ENCODE data around the gene FHL2. TPM values are rescaled to one million over a fixed set of nuclear protein-coding genes. Genes with fewer than 3 reads are reported as not detected.

FHL2 gene
- total and polyA plus RNA-seq, 2 of the 13 experiments (the other 11 are each of a cell fraction or from before 2014, with no cell fraction given), result 1.9 to 74.8 TPM

GRCh38 chr2:105443617-105444598, 45.1 kb upstream of the FHL2 start:
- Histone ChIP-seq H3K4me1 (ENCODE audit: insufficient read depth, low read length) (peaks cover 1% of the 10 kb centered on the region; the same call in 1 of the 2 replicates), H3K27ac (ENCODE audit: extremely low read length, insufficient read depth, low read length) (no peak overlapping the region), H4K20me1 (ENCODE audit: insufficient read depth, low read length) (no peaks in the 10 kb centered on the region), H3K79me2 (ENCODE audit: insufficient read depth, low read length) (no peaks in the 10 kb centered on the region), H3K9me3 (ENCODE audit: low read length) (no peaks in the 10 kb centered on the region), H3K4me2 (ENCODE audit: low read depth, low read length) (no peak overlapping the region), H3K4me3 (replicated peaks in 1 of 3; ENCODE audit: insufficient read depth in 1 of 3, low read depth in 2 of 3, low read length in 3 of 3) (no peak overlapping the region), H3K9ac (ENCODE audit: insufficient read depth, low read depth, low read length) (no peak overlapping the region), H3K27me3 (ENCODE audit: control insufficient read depth in 1 of 2, insufficient read depth in 2 of 2, low read length in 2 of 2) (peaks cover 0 to 4% of the 10 kb centered on the region in 2 experiments; a peak in 1 of 5 replicates), H3K36me3 (replicated peaks in 1 of 2; ENCODE audit: control insufficient read depth in 1 of 2, insufficient read depth in 2 of 2, low read length in 2 of 2) (no peaks in the 10 kb centered on the region), H2AFZ (ENCODE audit: low read length) (no peak overlapping the region)
- FAIRE-seq (peak; percentile 23), ATAC-seq (peak; percentile 79), DNase-seq (ENCODE audit: low spot score) (no peak)
- 33% methylated on average over 10 of the region's 10 CpGs for WGBS (ENCODE audit: low lambda C conversion rate)
- in situ Hi-C loops (cut with HindIII; ENCODE audit: extremely low pct_ligation_motif_present, low pct_unique_long_range_greater_than_20kb) (no loop called here), intact Hi-C loops (cut with micrococcal nuclease; ENCODE audit: unreplicated experiment) (no loop called here)
- ChIA-PET POLR2A (no interaction called here), CTCF (ENCODE audit: low intra/inter-chr PET ratio, low total read pairs) (no interaction called here)
- TF ChIP-seq THYN1 (CRISPR knock-in tag; IDR thresholded peaks at IDR 0.05; ENCODE audit: borderline replicate concordance, low read depth) (no peak), NFATC3 (CRISPR knock-in tag; IDR thresholded peaks at IDR 0.05) (no peak), DR1 (CRISPR knock-in tag; IDR thresholded peaks at IDR 0.05) (no peak), ZNF761 (CRISPR knock-in tag; conservative IDR thresholded peaks at IDR 0.05) (no peak), KAT7 (CRISPR knock-in tag; IDR thresholded peaks at IDR 0.05; ENCODE audit: borderline replicate concordance) (no peak), ZNF3 (CRISPR knock-in tag; IDR thresholded peaks at IDR 0.05) (no peak), SNAPC2 (CRISPR knock-in tag; IDR thresholded peaks at IDR 0.05) (no peak), HNRNPK (IDR thresholded peaks at IDR 0.05; ENCODE audit: low read depth, low read length, poor library complexity, severe bottlenecking) (no peak), ZNF768 (CRISPR knock-in tag; IDR thresholded peaks at IDR 0.05) (no peak)
- TF ChIP-seq, protein P1, sequence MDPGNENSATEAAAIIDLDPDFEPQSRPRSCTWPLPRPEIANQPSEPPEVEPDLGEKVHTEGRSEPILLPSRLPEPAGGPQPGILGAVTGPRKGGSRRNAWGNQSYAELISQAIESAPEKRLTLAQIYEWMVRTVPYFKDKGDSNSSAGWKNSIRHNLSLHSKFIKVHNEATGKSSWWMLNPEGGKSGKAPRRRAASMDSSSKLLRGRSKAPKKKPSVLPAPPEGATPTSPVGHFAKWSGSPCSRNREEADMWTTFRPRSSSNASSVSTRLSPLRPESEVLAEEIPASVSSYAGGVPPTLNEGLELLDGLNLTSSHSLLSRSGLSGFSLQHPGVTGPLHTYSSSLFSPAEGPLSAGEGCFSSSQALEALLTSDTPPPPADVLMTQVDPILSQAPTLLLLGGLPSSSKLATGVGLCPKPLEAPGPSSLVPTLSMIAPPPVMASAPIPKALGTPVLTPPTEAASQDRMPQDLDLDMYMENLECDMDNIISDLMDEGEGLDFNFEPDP (CRISPR knock-in tag; conservative IDR thresholded peaks at IDR 0.05), result no peak
- BruUV-seq (replicated peaks), result no TSS peak

Data from HepG2 (cell line).